Hematopoietic multipotent progenitor cell treated with erythropoietin and hydrocortisone succinate and interleukin-3 and kit ligand, for 17 days (in vitro differentiated cells): ENCODE results near the gene PTPN14.
A peak's percentile ranks its signal among the peaks of the same experiment; 100 is the strongest.

Source experiments
- DNase-seq: peaks from one replicate; pipeline ENCODE4 v3.0.0-alpha.2; 2015; ENCODE audit warnings: low spot score

Gene PTPN14

GRCh38 chr1:214453109-214453722, 98.2 kb downstream of the PTPN14 start:
- no peak for DNase-seq

- no peak for DNase-seq
Observed at GRCh38 chr1:214452152-214452784, 99.1 kb downstream of the PTPN14 start.

- DNase-seq = no peak
Observed at GRCh38 chr1:214451596-214451995, 99.8 kb downstream of the PTPN14 start.

- no peak for DNase-seq
Observed at GRCh38 chr1:214449371-214449770, 102.0 kb downstream of the PTPN14 start.

GRCh38 chr1:214448536-214448935, 102.9 kb downstream of the PTPN14 start:
- peak; percentile 49 for DNase-seq

- no peak for DNase-seq
Observed at GRCh38 chr1:214447557-214447871, 103.9 kb downstream of the PTPN14 start.

- DNase-seq = no peak
Observed at GRCh38 chr1:214446772-214447556, 104.4 kb downstream of the PTPN14 start.

- DNase-seq = no peak
Observed at GRCh38 chr1:214445831-214446614, 105.4 kb downstream of the PTPN14 start.

GRCh38 chr1:214445199-214445598, 106.2 kb downstream of the PTPN14 start:
- DNase-seq = no peak

GRCh38 chr1:214444182-214444939, 107.0 kb downstream of the PTPN14 start:
- no peak for DNase-seq

- no peak for DNase-seq
Observed at GRCh38 chr1:214441119-214441518, 110.3 kb downstream of the PTPN14 start.

GRCh38 chr1:214440219-214440965, 111.0 kb downstream of the PTPN14 start:
- no peak for DNase-seq

GRCh38 chr1:214439352-214440119, 111.9 kb downstream of the PTPN14 start:
- peak; percentile 67 for DNase-seq

GRCh38 chr1:214438530-214438929, 112.9 kb downstream of the PTPN14 start:
- no peak for DNase-seq

GRCh38 chr1:214438075-214438474, 113.3 kb downstream of the PTPN14 start:
- no peak for DNase-seq

GRCh38 chr1:214435867-214436266, 115.5 kb downstream of the PTPN14 start:
- no peak for DNase-seq

GRCh38 chr1:214432245-214432644, 119.2 kb downstream of the PTPN14 start:
- DNase-seq = no peak

GRCh38 chr1:214429951-214430770, 121.2 kb downstream of the PTPN14 start:
- no peak for DNase-seq

- DNase-seq = no peak
Observed at GRCh38 chr1:214427871-214428277, 123.5 kb downstream of the PTPN14 start.
